Large intestine (tissue), 3 donors: ENCODE measurements around the gene MIS18A. TPM values are rescaled to one million over a fixed set of nuclear protein-coding genes. Genes with fewer than 3 reads are reported as not detected.

Source experiments
- DNase-seq, 2 donors: peaks; one replicate each; pipeline versions ENCODE4 v3.0.0 to v3.0.0-alpha.2; 2013
- H3K27ac ChIP-seq: one replicate; pipeline ENCODE4 v1.5.1; 2013; ENCODE audit warnings: low read length
- H3K27me3 ChIP-seq: 2 replicates; pipeline ENCODE4 v1.6.1; 2013; ENCODE audit warnings: low read length; ENCODE audit not compliant: control insufficient read depth, insufficient read depth
- H3K36me3 ChIP-seq: 2 replicates; pipeline ENCODE4 v1.6.1; 2013; ENCODE audit warnings: low read length; ENCODE audit not compliant: control insufficient read depth, insufficient read depth
- H3K4me1 ChIP-seq: one replicate; pipeline ENCODE4 v1.6.1; 2013; ENCODE audit warnings: low read length; ENCODE audit not compliant: control insufficient read depth, insufficient read depth
- H3K4me3 ChIP-seq: one replicate; pipeline ENCODE4 v1.5.1; 2013; ENCODE audit warnings: low read length
- H3K9me3 ChIP-seq: one replicate; pipeline ENCODE4 v1.6.1; 2013; ENCODE audit warnings: mild to moderate bottlenecking, low read depth, low read length, moderate library complexity; ENCODE audit not compliant: control insufficient read depth
- WGBS: methylation state at CpG from one replicate; pipeline ENCODE4 v1.1.5; 2013; ENCODE audit warnings: low lambda C conversion rate; ENCODE audit not compliant: insufficient coverage; 5-methylcytosine and 5-hydroxymethylcytosine counted together
- polyA plus RNA-seq: library from polyadenylated mRNA; unstranded; fragments of 120-200 nt; gene quantifications from one replicate; pipeline ENCODE4 v1.2.1, GENCODE V29; 2013

The MIS18A gene
- polyA plus RNA-seq, 1 donor: 15.4 TPM

DNA sequence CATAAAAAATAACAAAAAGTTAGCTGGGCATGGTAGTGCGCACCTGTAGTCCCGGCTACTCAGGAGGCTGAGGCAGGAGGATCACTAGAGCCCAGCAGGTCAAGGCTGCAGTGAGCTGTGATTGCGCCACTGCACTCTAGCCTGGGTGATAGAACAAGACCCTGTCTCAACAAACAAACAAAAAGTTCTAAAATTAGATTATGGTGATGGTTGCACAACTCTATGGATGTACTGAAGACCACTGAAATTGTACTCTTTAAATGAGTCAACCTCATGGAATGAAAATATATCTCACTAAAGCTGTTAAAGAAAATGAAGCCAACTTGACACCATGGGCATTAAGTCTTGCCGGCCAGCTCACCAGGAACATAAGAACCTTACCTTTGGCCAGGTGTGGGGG lies 28.9 kb upstream of the MIS18A start:
- no peaks in the 10 kb centered on the region for H3K27me3 ChIP-seq
- no peaks in the 10 kb centered on the region for H3K4me1 ChIP-seq
- no peak for DNase-seq
- WGBS: 100% methylated on average over 1 of the region's 4 CpGs
- H3K4me3 ChIP-seq: no peak overlapping the region
- H3K36me3 ChIP-seq: peaks cover 22% of the 10 kb centered on the region
- no peaks in the 10 kb centered on the region for H3K9me3 ChIP-seq
- H3K27ac ChIP-seq: no peak overlapping the region

DNA sequence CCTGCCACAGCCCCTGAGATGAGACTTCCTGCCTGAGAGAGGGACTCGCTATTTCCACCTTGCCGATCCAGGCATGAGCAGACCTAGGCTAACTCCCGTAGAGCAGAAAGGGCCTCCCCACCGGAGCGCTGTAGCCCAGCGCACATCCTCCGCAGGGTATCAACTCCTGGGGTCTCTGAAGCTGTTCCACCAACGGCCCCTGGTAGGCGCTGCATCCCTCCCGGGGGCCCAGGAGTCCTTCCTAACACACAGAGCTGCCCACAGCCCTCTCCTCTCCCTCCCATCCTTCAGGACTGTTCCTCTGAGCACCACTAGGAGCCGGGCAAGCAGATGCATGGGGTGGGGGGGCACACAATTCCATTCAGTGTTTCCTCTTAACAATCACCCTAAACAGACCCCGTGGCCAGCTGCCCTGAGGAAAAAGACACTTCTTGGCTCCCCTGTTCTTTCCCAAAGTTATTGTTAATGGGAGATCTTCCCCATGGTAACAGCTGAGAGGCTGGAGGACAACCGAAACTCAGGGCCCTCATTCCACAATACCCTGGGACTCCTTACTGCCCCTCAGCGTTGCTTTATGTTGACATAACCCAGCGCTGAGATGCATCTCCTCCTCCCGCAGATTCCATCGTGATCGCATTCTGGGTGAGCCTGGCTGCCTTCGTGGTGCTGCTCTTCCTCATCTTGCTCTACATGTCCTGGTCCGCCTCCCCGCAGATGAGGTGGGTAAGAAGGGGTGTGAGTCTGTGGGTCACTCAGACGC lies 27.4 kb upstream of the MIS18A start:
- DNase-seq: peak; percentile 12 to 18
- Histone ChIP-seq H3K4me1 (no peaks in the 10 kb centered on the region), H3K4me3 (no peak overlapping the region), H3K27me3 (no peaks in the 10 kb centered on the region), H3K9me3 (no peaks in the 10 kb centered on the region), H3K36me3 (peaks cover 11% of the 10 kb centered on the region), H3K27ac (no peak overlapping the region)
- WGBS: 40% methylated on average over 1 of the region's 22 CpGs

- H3K4me3 ChIP-seq: no peak overlapping the region
- peaks cover 11% of the 10 kb centered on the region for H3K36me3 ChIP-seq
- H3K27me3 ChIP-seq: no peaks in the 10 kb centered on the region
- H3K27ac ChIP-seq: no peak overlapping the region
- no peak for DNase-seq
- 100% methylated on average over 1 of the region's 7 CpGs for WGBS
- H3K4me1 ChIP-seq: no peaks in the 10 kb centered on the region
- H3K9me3 ChIP-seq: no peaks in the 10 kb centered on the region
Measured at GRCh38 chr21:32304998-32305397, 26.1 kb upstream of the MIS18A start.

- Histone ChIP-seq H3K4me1 (no peaks in the 10 kb centered on the region), H3K4me3 (no peak overlapping the region), H3K27ac (no peak overlapping the region), H3K9me3 (no peaks in the 10 kb centered on the region), H3K27me3 (no peaks in the 10 kb centered on the region), H3K36me3 (peaks cover 6% of the 10 kb centered on the region)
- no CpG with 5 or more reads among the region's 1 CpG for WGBS
- DNase-seq: no peak
Measured at GRCh38 chr21:32303385-32303784, 24.5 kb upstream of the MIS18A start.

DNA sequence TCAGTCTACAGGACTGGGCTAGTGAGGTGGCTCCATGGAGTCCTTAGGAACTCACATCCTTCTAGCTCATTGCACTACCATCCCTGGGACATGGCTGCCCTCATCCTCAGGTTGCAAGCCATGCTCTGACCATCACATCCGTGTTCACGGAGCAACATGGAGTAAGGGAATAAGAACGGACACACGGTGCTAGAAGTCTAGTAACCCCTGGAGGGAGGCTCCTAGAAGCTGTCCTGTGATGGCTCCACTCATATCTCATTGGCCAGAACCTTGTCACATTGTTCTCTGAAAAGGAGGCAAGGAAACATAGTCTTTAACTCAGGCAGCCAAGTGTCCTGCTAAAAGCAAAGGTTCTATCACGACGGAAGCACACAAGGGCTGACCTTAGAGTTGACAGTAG lies 23.7 kb upstream of the MIS18A start:
- Histone ChIP-seq H3K4me3 (no peak overlapping the region), H3K4me1 (no peaks in the 10 kb centered on the region), H3K9me3 (no peaks in the 10 kb centered on the region), H3K36me3 (peaks cover 6% of the 10 kb centered on the region), H3K27ac (no peak overlapping the region), H3K27me3 (no peaks in the 10 kb centered on the region)
- no CpG with 5 or more reads among the region's 6 CpGs for WGBS
- DNase-seq: no peak

GRCh38 chr21:32301596-32301995 lies 22.7 kb upstream of the MIS18A start:
- Histone ChIP-seq H3K27ac (no peak overlapping the region), H3K4me1 (no peaks in the 10 kb centered on the region), H3K36me3 (peaks cover 6% of the 10 kb centered on the region), H3K27me3 (no peaks in the 10 kb centered on the region), H3K4me3 (no peak overlapping the region), H3K9me3 (no peaks in the 10 kb centered on the region)
- DNase-seq: no peak
- no CpG with 5 or more reads among the region's 2 CpGs for WGBS

GRCh38 chr21:32300117-32300681 lies 21.4 kb upstream of the MIS18A start:
- H3K9me3 ChIP-seq: no peaks in the 10 kb centered on the region
- no peak for DNase-seq
- H3K36me3 ChIP-seq: peaks cover 6% of the 10 kb centered on the region
- WGBS: no CpG with 5 or more reads among the region's 41 CpGs
- H3K27ac ChIP-seq: no peak overlapping the region
- no peaks in the 10 kb centered on the region for H3K27me3 ChIP-seq
- no peaks in the 10 kb centered on the region for H3K4me1 ChIP-seq
- no peak overlapping the region for H3K4me3 ChIP-seq

DNA sequence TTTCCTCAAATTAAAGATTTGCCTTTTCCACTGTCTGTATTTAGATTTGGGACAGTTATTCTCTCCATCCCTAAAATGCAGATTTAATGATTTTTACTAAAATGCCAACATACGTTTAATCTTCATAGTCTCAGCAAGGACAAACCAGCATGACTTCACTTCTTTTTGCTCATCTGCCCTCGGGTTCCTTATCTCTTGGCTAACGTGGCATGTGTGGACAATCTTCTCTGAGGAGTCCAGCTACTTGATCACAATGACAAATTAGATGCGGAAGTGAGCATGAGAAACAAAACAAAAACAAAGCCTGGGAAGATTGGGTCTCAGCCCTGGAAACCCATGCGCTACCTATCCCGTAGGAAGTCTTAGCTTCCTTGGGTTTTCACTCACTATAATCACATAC lies 20.8 kb upstream of the MIS18A start:
- 73% methylated on average over 2 of the region's 6 CpGs for WGBS
- DNase-seq: no peak
- Histone ChIP-seq H3K27me3 (no peaks in the 10 kb centered on the region), H3K27ac (no peak overlapping the region), H3K4me3 (no peak overlapping the region), H3K9me3 (no peaks in the 10 kb centered on the region), H3K36me3 (peaks cover 6% of the 10 kb centered on the region), H3K4me1 (no peaks in the 10 kb centered on the region)

DNA sequence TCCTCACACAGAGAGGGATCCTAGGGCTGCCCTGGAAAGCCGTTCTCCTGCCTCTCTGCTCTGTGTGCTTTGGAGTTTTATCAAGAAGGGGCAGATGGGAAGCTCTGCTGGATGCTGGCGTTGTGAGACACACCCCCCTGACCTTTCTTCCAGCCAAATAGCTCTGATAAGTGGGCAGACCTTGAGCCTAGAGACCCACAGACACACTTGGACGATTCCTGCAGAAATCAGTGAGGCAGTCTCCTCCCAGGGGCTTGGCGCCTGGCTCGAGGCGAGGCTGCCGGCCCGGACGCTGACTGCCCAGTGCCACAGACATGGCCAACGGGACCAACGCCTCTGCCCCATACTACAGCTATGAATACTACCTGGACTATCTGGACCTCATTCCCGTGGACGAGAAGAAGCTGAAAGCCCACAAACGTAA lies 19.8 kb upstream of the MIS18A start, which contains the start of gene MRAP:
MRAP (plus strand) TSS at position 198 of the 424 bp plus-strand sequence; CDS start at position 315, 117 bp downstream.
- Histone ChIP-seq H3K36me3 (peaks cover 6% of the 10 kb centered on the region), H3K4me1 (no peaks in the 10 kb centered on the region), H3K27ac (no peak within 1 kb of the TSS), H3K4me3 (no peak within 1 kb of the TSS), H3K27me3 (no peaks in the 10 kb centered on the region), H3K9me3 (no peaks in the 10 kb centered on the region)
- no peak for DNase-seq
- no CpG with 5 or more reads among the region's 14 CpGs for WGBS

GRCh38 chr21:32298148-32298559 lies 19.3 kb upstream of the MIS18A start:
- Histone ChIP-seq H3K4me1 (no peaks in the 10 kb centered on the region), H3K9me3 (no peaks in the 10 kb centered on the region), H3K27me3 (no peaks in the 10 kb centered on the region), H3K4me3 (no peak overlapping the region), H3K36me3 (peaks cover 6% of the 10 kb centered on the region), H3K27ac (no peak overlapping the region)
- no peak for DNase-seq
- no CpG with 5 or more reads among the region's 6 CpGs for WGBS

- H3K27me3 ChIP-seq: no peaks in the 10 kb centered on the region
- H3K4me1 ChIP-seq: no peaks in the 10 kb centered on the region
- no peak for DNase-seq
- H3K27ac ChIP-seq: no peak overlapping the region
- H3K9me3 ChIP-seq: no peaks in the 10 kb centered on the region
- H3K36me3 ChIP-seq: peaks cover 6% of the 10 kb centered on the region
- 100% methylated on average over 4 of the region's 7 CpGs for WGBS
- H3K4me3 ChIP-seq: no peak overlapping the region
Measured at GRCh38 chr21:32297449-32297848, 18.6 kb upstream of the MIS18A start.
